ENCODE results near the gene COMMD7.
"Not testable (repeated sequence)": the region's sequence is repeated elsewhere in the genome, so short reads cannot be mapped to it uniquely, and the experiment has no call there.

The COMMD7 gene

GRCh38 chr20:32765230-32765875 lies 22.1 kb upstream of the COMMD7 start:
- DNase-seq = not testable (repeated sequence)

GRCh38 chr20:32764005-32764960 lies 21.0 kb upstream of the COMMD7 start:
- no peak for DNase-seq

GRCh38 chr20:32763202-32764004 lies 20.1 kb upstream of the COMMD7 start:
- no peak for DNase-seq

GRCh38 chr20:32762754-32763201 lies 19.5 kb upstream of the COMMD7 start:
- no peak for DNase-seq

GRCh38 chr20:32761831-32762753 lies 18.8 kb upstream of the COMMD7 start, which contains the start of gene DNMT3B:
DNMT3B (plus strand) TSS chr20:32762385; CDS start chr20:32780324, 17,939 bp downstream.
- DNase-seq = no peak

- no peak for DNase-seq
These were observed 18.2 kb upstream of the COMMD7 start for GRCh38 chr20:32761417-32761830.

GRCh38 chr20:32756156-32756555 lies 12.9 kb upstream of the COMMD7 start:
- DNase-seq = no peak

GRCh38 chr20:32753731-32754130 lies 10.5 kb upstream of the COMMD7 start:
- no peak for DNase-seq

GRCh38 chr20:32752458-32753250 lies 9.4 kb upstream of the COMMD7 start:
- DNase-seq = no peak

- no peak for DNase-seq
These were observed 8.6 kb upstream of the COMMD7 start for GRCh38 chr20:32751702-32752457.

GRCh38 chr20:32751293-32751692 lies 8.0 kb upstream of the COMMD7 start:
- no peak for DNase-seq

- no peak for DNase-seq
These were observed 6.8 kb upstream of the COMMD7 start for GRCh38 chr20:32749914-32750637.

GRCh38 chr20:32742322-32743236 lies 688 bp downstream of the COMMD7 start:
- no peak for DNase-seq

- no peak for DNase-seq
These were observed 2.1 kb downstream of the COMMD7 start for GRCh38 chr20:32741151-32741550.

GRCh38 chr20:32737371-32738223 lies 5.7 kb downstream of the COMMD7 start:
- DNase-seq = no peak

GRCh38 chr20:32731882-32732266 lies 11.4 kb downstream of the COMMD7 start:
- no peak for DNase-seq

GRCh38 chr20:32729334-32729733 lies 13.9 kb downstream of the COMMD7 start:
- DNase-seq = not testable (repeated sequence)
